Measurements from ENCODE around the gene KIF9. TPM values are rescaled to one million over a fixed set of nuclear protein-coding genes. Genes with fewer than 3 reads are reported as not detected.

KIF9 gene
- total RNA-seq, 1 donor from 2014 or later: 4.3 TPM

- no peaks in the 10 kb centered on the region for H3K36me3 Mint-ChIP-seq (ENCODE audit: low read depth)
- H3K9me3 Mint-ChIP-seq (ENCODE audit: low read depth): no peaks in the 10 kb centered on the region
- no peaks in the 10 kb centered on the region for H3K27me3 Mint-ChIP-seq (ENCODE audit: low read depth)
- no peaks in the 10 kb centered on the region for H3K4me1 Mint-ChIP-seq (ENCODE audit: low read depth)
- no peak overlapping the region for H3K4me3 Mint-ChIP-seq (ENCODE audit: unreplicated experiment)
- H3K27ac Mint-ChIP-seq (ENCODE audit: unreplicated experiment): no peak overlapping the region
- TF ChIP-seq, protein P1, sequence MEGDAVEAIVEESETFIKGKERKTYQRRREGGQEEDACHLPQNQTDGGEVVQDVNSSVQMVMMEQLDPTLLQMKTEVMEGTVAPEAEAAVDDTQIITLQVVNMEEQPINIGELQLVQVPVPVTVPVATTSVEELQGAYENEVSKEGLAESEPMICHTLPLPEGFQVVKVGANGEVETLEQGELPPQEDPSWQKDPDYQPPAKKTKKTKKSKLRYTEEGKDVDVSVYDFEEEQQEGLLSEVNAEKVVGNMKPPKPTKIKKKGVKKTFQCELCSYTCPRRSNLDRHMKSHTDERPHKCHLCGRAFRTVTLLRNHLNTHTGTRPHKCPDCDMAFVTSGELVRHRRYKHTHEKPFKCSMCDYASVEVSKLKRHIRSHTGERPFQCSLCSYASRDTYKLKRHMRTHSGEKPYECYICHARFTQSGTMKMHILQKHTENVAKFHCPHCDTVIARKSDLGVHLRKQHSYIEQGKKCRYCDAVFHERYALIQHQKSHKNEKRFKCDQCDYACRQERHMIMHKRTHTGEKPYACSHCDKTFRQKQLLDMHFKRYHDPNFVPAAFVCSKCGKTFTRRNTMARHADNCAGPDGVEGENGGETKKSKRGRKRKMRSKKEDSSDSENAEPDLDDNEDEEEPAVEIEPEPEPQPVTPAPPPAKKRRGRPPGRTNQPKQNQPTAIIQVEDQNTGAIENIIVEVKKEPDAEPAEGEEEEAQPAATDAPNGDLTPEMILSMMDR (IDR thresholded peaks at IDR 0.05): no peak
- DNase-seq (ENCODE audit: low spot score): peak; percentile 4
Observed at GRCh38 chr3:47245271-47245670, 37.3 kb downstream of the KIF9 start.

GRCh38 chr3:47244531-47245100 is 38.0 kb downstream of the KIF9 start:
- H3K27me3 Mint-ChIP-seq (ENCODE audit: low read depth): no peaks in the 10 kb centered on the region
- peak; percentile 63 for DNase-seq (ENCODE audit: low spot score)
- H3K9me3 Mint-ChIP-seq (ENCODE audit: low read depth): no peaks in the 10 kb centered on the region

GRCh38 chr3:47243419-47244147 is 39.0 kb downstream of the KIF9 start:
- Mint-ChIP-seq H3K36me3 (ENCODE audit: low read depth) (no peaks in the 10 kb centered on the region), H3K4me1 (ENCODE audit: low read depth) (no peaks in the 10 kb centered on the region), H3K27me3 (ENCODE audit: low read depth) (no peaks in the 10 kb centered on the region), H3K9me3 (ENCODE audit: low read depth) (no peaks in the 10 kb centered on the region), H3K4me3 (ENCODE audit: unreplicated experiment) (no peak overlapping the region), H3K27ac (ENCODE audit: unreplicated experiment) (no peak overlapping the region)
- peak; percentile 47 for DNase-seq (ENCODE audit: low spot score)
- TF ChIP-seq, protein P1 (IDR thresholded peaks at IDR 0.05): no peak

More at GRCh38 chr3:47244531-47245100, 38.0 kb downstream of the KIF9 start:
- H3K4me3 Mint-ChIP-seq (ENCODE audit: unreplicated experiment): no peak overlapping the region
- H3K27ac Mint-ChIP-seq (ENCODE audit: unreplicated experiment): no peak overlapping the region
- H3K36me3 Mint-ChIP-seq (ENCODE audit: low read depth): no peaks in the 10 kb centered on the region
- no peaks in the 10 kb centered on the region for H3K4me1 Mint-ChIP-seq (ENCODE audit: low read depth)
- TF ChIP-seq, protein P1 (IDR thresholded peaks at IDR 0.05): no peak

DNA sequence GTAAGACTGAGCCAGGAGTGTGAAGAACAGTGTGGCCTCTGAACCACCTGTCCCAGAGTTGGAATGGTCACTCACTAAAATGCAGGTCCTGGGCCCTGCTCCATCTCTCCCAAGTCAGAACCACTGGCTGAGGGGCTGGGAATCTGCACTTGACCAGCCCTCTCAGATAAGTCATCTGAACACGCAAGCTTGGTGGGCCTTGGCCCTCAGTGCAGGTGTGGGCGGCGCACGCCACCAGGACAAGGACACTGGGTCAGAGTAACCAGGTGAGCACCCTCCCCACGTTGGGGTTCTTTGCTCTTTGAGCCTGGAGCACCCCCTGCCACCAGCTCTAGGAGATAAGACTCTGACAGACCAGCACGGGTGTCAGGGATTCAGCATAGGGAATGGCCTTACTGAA is 42.7 kb downstream of the KIF9 start:
- H3K27ac Mint-ChIP-seq (ENCODE audit: unreplicated experiment): no peak overlapping the region
- peaks cover 6% of the 10 kb centered on the region for H3K4me1 Mint-ChIP-seq (ENCODE audit: low read depth)
- H3K36me3 Mint-ChIP-seq (ENCODE audit: low read depth): no peaks in the 10 kb centered on the region
- TF ChIP-seq, protein P1 (IDR thresholded peaks at IDR 0.05): no peak
- no peak overlapping the region for H3K4me3 Mint-ChIP-seq (ENCODE audit: unreplicated experiment)
- no peaks in the 10 kb centered on the region for H3K9me3 Mint-ChIP-seq (ENCODE audit: low read depth)
- DNase-seq (ENCODE audit: low spot score): no peak
- H3K27me3 Mint-ChIP-seq (ENCODE audit: low read depth): no peaks in the 10 kb centered on the region

DNA sequence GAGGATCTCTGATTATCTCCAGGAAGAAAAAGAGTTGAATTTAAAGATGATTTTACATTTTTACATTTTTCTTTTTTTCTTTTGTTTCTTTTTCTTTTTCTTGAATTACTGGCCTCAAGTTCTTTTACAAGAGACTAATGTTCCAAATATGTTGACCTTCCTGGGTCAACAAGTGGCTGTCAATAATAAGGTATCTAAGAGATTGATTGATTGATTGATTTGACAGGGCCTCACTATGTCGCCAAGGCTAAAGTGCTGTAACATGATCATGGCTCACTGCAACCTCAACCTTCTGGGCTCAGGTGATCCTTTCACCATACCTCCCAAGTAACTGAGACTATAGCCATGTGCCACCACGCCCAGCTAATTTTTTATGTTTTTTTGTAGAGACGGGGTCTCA is 44.6 kb downstream of the KIF9 start:
- Mint-ChIP-seq H3K4me1 (ENCODE audit: low read depth) (peaks cover 7% of the 10 kb centered on the region), H3K4me3 (ENCODE audit: unreplicated experiment) (no peak overlapping the region), H3K9me3 (ENCODE audit: low read depth) (no peaks in the 10 kb centered on the region), H3K27ac (ENCODE audit: unreplicated experiment) (no peak overlapping the region), H3K27me3 (ENCODE audit: low read depth) (no peaks in the 10 kb centered on the region), H3K36me3 (ENCODE audit: low read depth) (no peaks in the 10 kb centered on the region)
- DNase-seq (ENCODE audit: low spot score): no peak
- TF ChIP-seq, protein P1 (IDR thresholded peaks at IDR 0.05): no peak

Data from chondrocyte (in vitro differentiated cells).